Measurements from ENCODE around the gene GRK4. TPM values are rescaled to one million over a fixed set of nuclear protein-coding genes. Genes with fewer than 3 reads are reported as not detected.
A peak's percentile ranks its signal among the peaks of the same experiment; 100 is the strongest.

The GRK4 gene
- total RNA-seq, 1 experiment from 2014 or later, result 4.5 TPM

- TF ChIP-seq, protein P1, sequence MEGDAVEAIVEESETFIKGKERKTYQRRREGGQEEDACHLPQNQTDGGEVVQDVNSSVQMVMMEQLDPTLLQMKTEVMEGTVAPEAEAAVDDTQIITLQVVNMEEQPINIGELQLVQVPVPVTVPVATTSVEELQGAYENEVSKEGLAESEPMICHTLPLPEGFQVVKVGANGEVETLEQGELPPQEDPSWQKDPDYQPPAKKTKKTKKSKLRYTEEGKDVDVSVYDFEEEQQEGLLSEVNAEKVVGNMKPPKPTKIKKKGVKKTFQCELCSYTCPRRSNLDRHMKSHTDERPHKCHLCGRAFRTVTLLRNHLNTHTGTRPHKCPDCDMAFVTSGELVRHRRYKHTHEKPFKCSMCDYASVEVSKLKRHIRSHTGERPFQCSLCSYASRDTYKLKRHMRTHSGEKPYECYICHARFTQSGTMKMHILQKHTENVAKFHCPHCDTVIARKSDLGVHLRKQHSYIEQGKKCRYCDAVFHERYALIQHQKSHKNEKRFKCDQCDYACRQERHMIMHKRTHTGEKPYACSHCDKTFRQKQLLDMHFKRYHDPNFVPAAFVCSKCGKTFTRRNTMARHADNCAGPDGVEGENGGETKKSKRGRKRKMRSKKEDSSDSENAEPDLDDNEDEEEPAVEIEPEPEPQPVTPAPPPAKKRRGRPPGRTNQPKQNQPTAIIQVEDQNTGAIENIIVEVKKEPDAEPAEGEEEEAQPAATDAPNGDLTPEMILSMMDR (IDR thresholded peaks at IDR 0.05; ENCODE audit: unreplicated experiment), result no peak
- peak; percentile 54 for DNase-seq (ENCODE audit: unreplicated experiment)
- Mint-ChIP-seq H3K4me3 (ENCODE audit: unreplicated experiment) (peak overlapping the region; percentile 86), H3K27me3 (ENCODE audit: insufficient read depth, unreplicated experiment) (no peaks in the 10 kb centered on the region), H3K36me3 (ENCODE audit: insufficient read depth, unreplicated experiment) (no peaks in the 10 kb centered on the region), H3K27ac (ENCODE audit: low read depth, unreplicated experiment) (peak overlapping the region; percentile 87), H3K4me1 (ENCODE audit: insufficient read depth, unreplicated experiment) (peaks cover 16% of the 10 kb centered on the region), H3K9me3 (ENCODE audit: unreplicated experiment) (no peaks in the 10 kb centered on the region)
- intact Hi-C loops (cut with micrococcal nuclease), result no loop called here
- BruUV-seq (replicated peaks), result TSS peak; percentile 48
- POLR2A ChIA-PET, result interaction anchor here (0.6 to 2.9 kb wide), 13 partner anchors 12 to 1745 kb away, joined by 3 to 14 read pairs (median 4); partner anchors contain the start of genes FAM193A, GRK4 and NOP14
- CTCF ChIA-PET, result interaction anchor here (0.6 to 1.8 kb wide), 2 partner anchors 47 to 350 kb away, joined by 4 to 5 read pairs; no protein-coding TSS in a partner anchor
Measured at GRCh38 chr4:3074846-3075651, 111.7 kb downstream of the GRK4 start.

- no peaks in the 10 kb centered on the region for H3K9me3 Mint-ChIP-seq (ENCODE audit: unreplicated experiment)
- peak overlapping the region; percentile 87 for H3K27ac Mint-ChIP-seq (ENCODE audit: low read depth, unreplicated experiment)
- ChIA-PET CTCF (interaction anchor here (1.8 kb wide), 1 partner anchor 47 kb away, joined by 4 read pairs; no protein-coding TSS in a partner anchor), POLR2A (interaction anchor here (0.6 to 2.9 kb wide), 10 partner anchors 12 to 1746 kb away, joined by 3 to 14 read pairs (median 4); partner anchors contain the start of genes FAM193A, GRK4 and NOP14)
- H3K4me3 Mint-ChIP-seq (ENCODE audit: unreplicated experiment), result peak overlapping the region; percentile 86
- H3K4me1 Mint-ChIP-seq (ENCODE audit: insufficient read depth, unreplicated experiment), result peaks cover 16% of the 10 kb centered on the region
- TF ChIP-seq, protein P1 (IDR thresholded peaks at IDR 0.05; ENCODE audit: unreplicated experiment), result no peak
- no peaks in the 10 kb centered on the region for H3K36me3 Mint-ChIP-seq (ENCODE audit: insufficient read depth, unreplicated experiment)
- no peak for DNase-seq (ENCODE audit: unreplicated experiment)
- BruUV-seq (replicated peaks), result no TSS peak
- intact Hi-C loops (cut with micrococcal nuclease), result no loop called here
- H3K27me3 Mint-ChIP-seq (ENCODE audit: insufficient read depth, unreplicated experiment), result no peaks in the 10 kb centered on the region
Measured at GRCh38 chr4:3075652-3075981, 112.2 kb downstream of the GRK4 start.

DNA sequence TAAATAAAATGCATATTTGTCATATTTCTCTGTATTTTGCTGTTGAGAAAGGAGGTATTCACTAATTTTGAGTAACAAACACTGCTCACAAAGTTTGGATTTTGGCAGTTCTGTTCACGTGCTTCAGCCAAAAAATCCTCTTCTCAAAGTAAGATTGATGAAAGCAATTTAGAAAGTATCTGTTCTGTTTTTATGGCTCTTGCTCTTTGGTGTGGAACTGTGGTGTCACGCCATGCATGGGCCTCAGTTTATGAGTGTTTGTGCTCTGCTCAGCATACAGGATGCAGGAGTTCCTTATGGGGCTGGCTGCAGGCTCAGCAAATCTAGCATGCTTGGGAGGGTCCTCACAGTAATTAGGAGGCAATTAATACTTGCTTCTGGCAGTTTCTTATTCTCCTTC lies 114.4 kb downstream of the GRK4 start:
- DNase-seq (ENCODE audit: unreplicated experiment), result no peak
- no peaks in the 10 kb centered on the region for H3K9me3 Mint-ChIP-seq (ENCODE audit: unreplicated experiment)
- TF ChIP-seq, protein P1 (IDR thresholded peaks at IDR 0.05; ENCODE audit: unreplicated experiment), result no peak
- no peak overlapping the region for H3K27ac Mint-ChIP-seq (ENCODE audit: low read depth, unreplicated experiment)
- H3K36me3 Mint-ChIP-seq (ENCODE audit: insufficient read depth, unreplicated experiment), result no peaks in the 10 kb centered on the region
- intact Hi-C loops (cut with micrococcal nuclease), result no loop called here
- BruUV-seq (replicated peaks), result no TSS peak
- H3K4me1 Mint-ChIP-seq (ENCODE audit: insufficient read depth, unreplicated experiment), result peaks cover 16% of the 10 kb centered on the region
- CTCF ChIA-PET, result interaction anchor here (0.5 kb wide), 1 partner anchor 58 kb away, joined by 3 read pairs; no protein-coding TSS in a partner anchor
- H3K4me3 Mint-ChIP-seq (ENCODE audit: unreplicated experiment), result no peak overlapping the region
- POLR2A ChIA-PET, result no interaction called here
- H3K27me3 Mint-ChIP-seq (ENCODE audit: insufficient read depth, unreplicated experiment), result no peaks in the 10 kb centered on the region

DNA sequence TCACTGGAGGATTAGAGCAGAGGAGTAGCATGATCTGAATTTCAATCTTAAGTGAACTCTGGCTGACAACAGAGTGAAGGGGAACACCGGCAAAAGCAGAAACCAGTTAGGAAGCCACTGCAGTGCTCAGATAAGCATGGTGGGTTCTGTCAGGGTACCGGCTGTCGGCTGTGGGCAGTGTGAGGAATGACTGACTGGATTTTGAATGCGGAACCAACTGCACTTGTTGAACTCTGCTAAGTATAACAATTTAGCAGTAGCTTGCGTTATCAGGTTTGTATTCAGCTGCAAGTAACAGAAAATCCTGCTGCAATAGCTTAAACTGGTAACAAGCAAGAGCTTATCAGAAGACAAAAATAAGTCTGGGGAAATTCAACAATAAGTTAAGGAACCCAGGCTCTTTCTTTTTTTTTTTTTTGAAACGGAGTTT lies 116.3 kb downstream of the GRK4 start:
- intact Hi-C loops (cut with micrococcal nuclease), result no loop called here
- no peak overlapping the region for H3K27ac Mint-ChIP-seq (ENCODE audit: low read depth, unreplicated experiment)
- TF ChIP-seq, protein P1 (IDR thresholded peaks at IDR 0.05; ENCODE audit: unreplicated experiment), result no peak
- ChIA-PET CTCF (interaction anchor here (0.6 kb wide), 2 partner anchors 13 to 24 kb away, joined by 3 to 4 read pairs; no protein-coding TSS in a partner anchor), POLR2A (no interaction called here)
- H3K27me3 Mint-ChIP-seq (ENCODE audit: insufficient read depth, unreplicated experiment), result no peaks in the 10 kb centered on the region
- H3K9me3 Mint-ChIP-seq (ENCODE audit: unreplicated experiment), result no peaks in the 10 kb centered on the region
- no peak overlapping the region for H3K4me3 Mint-ChIP-seq (ENCODE audit: unreplicated experiment)
- no peaks in the 10 kb centered on the region for H3K36me3 Mint-ChIP-seq (ENCODE audit: insufficient read depth, unreplicated experiment)
- peaks cover 16% of the 10 kb centered on the region for H3K4me1 Mint-ChIP-seq (ENCODE audit: insufficient read depth, unreplicated experiment)
- DNase-seq (ENCODE audit: unreplicated experiment), result no peak
- no TSS peak for BruUV-seq (replicated peaks)

All from MCF 10A (cell line).